K562 (cell line): ENCODE measurements around the gene FRMD3. TPM values are rescaled to one million over a fixed set of nuclear protein-coding genes. Genes with fewer than 3 reads are reported as not detected.

Source experiments
- ATAC-seq: fragments of 200-7000 bp; cut with Tn5 transposase; 3 replicates; pipeline ENCODE4 v1.9.1; 2020; ENCODE audit warnings: moderate library complexity
- BruUV-seq: library from RNA; stranded (reverse); fragments of 400-500 nt; replicated peaks from 2 replicates; lab custom pipeline; 2021; lab: Mats Ljungman, UMichigan
- CTCF ChIA-PET: fragments of 300-600 bp; formaldehyde crosslinking; extraction: SDS; loops from one replicate; lab custom pipeline; 2021; ENCODE audit warnings: low intra/inter-chr PET ratio; lab: Yijun Ruan, JAX
- POLR2A ChIA-PET: fragments of 300-600, 350-650 bp; sonication (Branson Sonifier 250); formaldehyde crosslinking; extraction: SDS; loops from one replicate; lab custom pipeline; 2021; ENCODE audit warnings: antibody characterized with exemption, inconsistent platforms; lab: Yijun Ruan, JAX
- DNase-seq, 4 experiments: peaks; one replicate each; pipeline versions ENCODE4 v3.0.0 to v3.0.0-alpha.2; 2011 to 2018; ENCODE audit warnings: low spot score in 3 of 4, mixed read lengths in 3 of 4; ENCODE audit errors: extremely low read depth in 1 of 4
- FAIRE-seq: peaks from 2 replicates; lab custom pipeline; 2011; peaks lifted over from hg19 to GRCh38; lab: Jason Lieb, UNC
- H2AFZ ChIP-seq: 2 replicates; pipeline ENCODE4 v1.6.0; 2011; ENCODE audit warnings: low read depth, low read length, control low read depth, inconsistent platforms
- H3K27ac ChIP-seq: fragments of 200-600 bp; 3 replicates; pipeline ENCODE4 v1.8.0; 2011; ENCODE audit warnings: low read depth, mild to moderate bottlenecking, control low read depth, inconsistent platforms, low read length, moderate library complexity, mixed read lengths; ENCODE audit errors: extremely low read depth
- H3K27me3 ChIP-seq, 2 experiments: fragments of 300-600 bp in 1 of 2; 2 replicates in 1 of 2; 3 replicates in 1 of 2; pipeline versions ENCODE4 v1.6.0 to v1.8.0; 2011; ENCODE audit warnings: inconsistent platforms in 2 of 2, low read length in 2 of 2, mild to moderate bottlenecking in 1 of 2, mixed read lengths in 1 of 2, moderate library complexity in 1 of 2; ENCODE audit not compliant: control insufficient read depth in 2 of 2, insufficient read depth in 2 of 2
- H3K36me3 ChIP-seq: fragments of 300-600 bp; 3 replicates; pipeline ENCODE4 v1.8.0; 2011; ENCODE audit warnings: mild to moderate bottlenecking, low read length, inconsistent platforms; ENCODE audit not compliant: control insufficient read depth, insufficient read depth
- H3K4me1 ChIP-seq, 2 experiments: fragments of 200-600 bp in 1 of 2; replicated peaks in 1 of 2; 2 replicates in 1 of 2; 3 replicates in 1 of 2; pipeline versions ENCODE4 v1.5.1 to v1.8.0; 2011; ENCODE audit warnings: inconsistent platforms in 2 of 2, low read length in 2 of 2, mild to moderate bottlenecking in 1 of 2, mixed read lengths in 1 of 2, moderate library complexity in 1 of 2; ENCODE audit not compliant: control insufficient read depth in 2 of 2, insufficient read depth in 2 of 2
- H3K4me2 ChIP-seq: 2 replicates; pipeline ENCODE4 v1.6.1; 2011; ENCODE audit warnings: low read length, control low read depth, inconsistent platforms, mixed read lengths; ENCODE audit not compliant: insufficient read depth
- H3K4me3 ChIP-seq: fragments of 200-600 bp; sonication (generic), shearing (Covaris generic); 2 replicates; pipeline ENCODE4 v1.5.1; 2016; ENCODE audit warnings: control low read depth, inconsistent platforms
- H3K79me2 ChIP-seq: fragments of 200-600 bp; 3 replicates; pipeline ENCODE4 v1.8.0; 2011; ENCODE audit warnings: low read length, inconsistent platforms; ENCODE audit not compliant: control insufficient read depth, insufficient read depth
- H3K9ac ChIP-seq, 2 experiments: 2 replicates each; pipeline versions ENCODE4 v1.6.0 to v1.6.1; 2011; ENCODE audit warnings: low read depth in 2 of 2, low read length in 2 of 2, control low read depth in 1 of 2, inconsistent platforms in 1 of 2, mild to moderate bottlenecking in 1 of 2, mixed read lengths in 1 of 2; ENCODE audit not compliant: insufficient read depth in 1 of 2
- H3K9me1 ChIP-seq: one replicate; pipeline ENCODE4 v1.6.0; 2011; ENCODE audit warnings: inconsistent platforms, mild to moderate bottlenecking, low read length, moderate library complexity; ENCODE audit not compliant: control insufficient read depth, insufficient read depth
- H3K9me3 ChIP-seq: replicated peaks from 2 replicates; pipeline ENCODE4 v1.5.1; 2011; ENCODE audit warnings: low read depth, low read length, inconsistent platforms; ENCODE audit not compliant: control insufficient read depth, insufficient read depth
- H4K20me1 ChIP-seq: replicated peaks from 2 replicates; pipeline ENCODE4 v1.6.1; 2011; ENCODE audit warnings: low read length, inconsistent platforms, mixed read lengths; ENCODE audit not compliant: control insufficient read depth, insufficient read depth
- CREM ChIP-seq: IDR thresholded peaks from 2 replicates; pipeline ENCODE4 v1.6.1; 2014; ENCODE audit warnings: antibody characterized with exemption, low read depth
- FOXA3 ChIP-seq, 2 experiments: fragments of 450-650 bp in 1 of 2; sonication (generic) in 1 of 2; formaldehyde crosslinking; IDR thresholded peaks in 1 of 2; conservative IDR thresholded peaks in 1 of 2; 2 replicates each; pipeline versions ENCODE4 v1.4.0 to v1.8.0; 2020 to 2022; ENCODE audit warnings: mild to moderate bottlenecking in 2 of 2, missing genetic modification reagents in 1 of 2
- FOXP1 ChIP-seq: sonication (generic); formaldehyde crosslinking; IDR thresholded peaks from 2 replicates; pipeline ENCODE4 v1.8.0; 2022; ENCODE audit warnings: mild to moderate bottlenecking, missing genetic modification reagents
- HLTF ChIP-seq: fragments of 450-650 bp; IDR thresholded peaks from 2 replicates; pipeline ENCODE4 v1.6.1; 2016
- HMG20B ChIP-seq: fragments of 250-450 bp; sonication (Bioruptor Pico); IDR thresholded peaks from 2 replicates; pipeline ENCODE4 v1.5.0; 2021; ENCODE audit warnings: mild to moderate bottlenecking
- HSF4 ChIP-seq: fragments of 250-450 bp; sonication (Bioruptor Pico); IDR thresholded peaks from 2 replicates; pipeline ENCODE4 v2.1.2; 2022; ENCODE audit warnings: mild to moderate bottlenecking, moderate library complexity, borderline replicate concordance
- MTA1 ChIP-seq: fragments of 450-650 bp; IDR thresholded peaks from 2 replicates; pipeline ENCODE4 v1.6.1; 2017; ENCODE audit warnings: borderline replicate concordance
- NR2F6 ChIP-seq: fragments of 450-650 bp; formaldehyde crosslinking; IDR thresholded peaks from 2 replicates; pipeline ENCODE4 v1.4.0; 2020; ENCODE audit warnings: mild to moderate bottlenecking
- PHTF2 ChIP-seq: fragments of 250-450 bp; sonication (Bioruptor Pico); IDR thresholded peaks from 2 replicates; pipeline ENCODE4 v1.5.0; 2021; ENCODE audit warnings: mild to moderate bottlenecking
- PTTG1 ChIP-seq: fragments of 450-650 bp; IDR thresholded peaks from 2 replicates; pipeline ENCODE4 v1.6.1; 2016; ENCODE audit warnings: low read depth, mild to moderate bottlenecking, missing genetic modification characterization, missing compliant biosample characterization
- RBM14 ChIP-seq: fragments of 200-400 bp; formaldehyde crosslinking; IDR thresholded peaks from 2 replicates; pipeline ENCODE4 v1.6.1; 2018; ENCODE audit warnings: low read depth, mild to moderate bottlenecking, low read length, moderate library complexity, borderline replicate concordance; ENCODE audit not compliant: insufficient read depth
- SMARCA4 ChIP-seq: fragments of 450-650 bp; IDR thresholded peaks from 2 replicates; pipeline ENCODE4 v1.6.1; 2016
- SMARCB1 ChIP-seq: IDR thresholded peaks from 2 replicates; pipeline ENCODE4 v1.6.1; 2011; ENCODE audit warnings: improper control_type of control experiment, low read depth; ENCODE audit not compliant: insufficient read length
- SMARCC2 ChIP-seq: fragments of 450-650 bp; IDR thresholded peaks from 2 replicates; pipeline ENCODE4 v1.6.1; 2017; ENCODE audit warnings: antibody characterized with exemption, moderate library complexity, mild to moderate bottlenecking, low read depth
- ZNF589 ChIP-seq: fragments of 200-800 bp; sonication (Bioruptor generic); IDR thresholded peaks from 2 replicates; pipeline ENCODE4 v1.6.1; 2016; ENCODE audit warnings: low read depth, missing genetic modification characterization, missing compliant biosample characterization
- WGBS: fragments of 100-300 bp; shearing (Covaris generic); methylation state at CpG from one replicate; pipeline ENCODE4 v1.1.6; 2016; ENCODE audit warnings: low coverage, mixed read lengths; ENCODE audit not compliant: insufficient coverage; ENCODE audit errors: missing lambda C conversion rate; 5-methylcytosine and 5-hydroxymethylcytosine counted together
- in situ Hi-C: fragments of 300-500 bp; cut with MboI; formaldehyde crosslinking; loops from 4 replicates; pipeline ENCODE4 v1.15.0; 2018; ENCODE audit warnings: inconsistent platforms, mixed read lengths
- intact Hi-C: fragments of 100-400 bp; cut with micrococcal nuclease; formaldehyde crosslinking; loops from 2 replicates; pipeline ENCODE4 v1.14.2; 2022
- polyA plus RNA-seq, 8 experiments: library from polyadenylated mRNA; depleted of rRNA in 4 of 8; stranded (reverse) in 5 of 8; unstranded in 3 of 8; fragments of >200 nt; fragmentation: Nextera tagmentation in 2 of 8; fragmentation: Illumina TruSeq in 1 of 8; extraction: Ambion mirVana in 2 of 8; extraction: Trizol in 1 of 8; gene quantifications; 2 replicates each; pipeline versions ENCODE4 v1.2.1 to v1.2.3, GENCODE V29; 2011 to 2014; ENCODE audit warnings: inconsistent platforms in 1 of 8, missing spikeins in 1 of 8
- total RNA-seq, 7 experiments: library from RNA; depleted of rRNA in 6 of 7; stranded (reverse); fragments of >200 nt in 6 of 7; fragmentation: Illumina TruSeq in 2 of 7; extraction: Trizol in 2 of 7; gene quantifications; 2 replicates each; pipeline versions ENCODE4 v1.2.1 to v1.2.3, GENCODE V29; 2011 to 2021; ENCODE audit warnings: low replicate concordance in 1 of 7

FRMD3 gene
- total and polyA plus RNA-seq, 9 of the 15 experiments (the other 6 are each of a cell fraction or from before 2014, with no cell fraction given): 0.09 to 0.51 (median 0.21) TPM

DNA sequence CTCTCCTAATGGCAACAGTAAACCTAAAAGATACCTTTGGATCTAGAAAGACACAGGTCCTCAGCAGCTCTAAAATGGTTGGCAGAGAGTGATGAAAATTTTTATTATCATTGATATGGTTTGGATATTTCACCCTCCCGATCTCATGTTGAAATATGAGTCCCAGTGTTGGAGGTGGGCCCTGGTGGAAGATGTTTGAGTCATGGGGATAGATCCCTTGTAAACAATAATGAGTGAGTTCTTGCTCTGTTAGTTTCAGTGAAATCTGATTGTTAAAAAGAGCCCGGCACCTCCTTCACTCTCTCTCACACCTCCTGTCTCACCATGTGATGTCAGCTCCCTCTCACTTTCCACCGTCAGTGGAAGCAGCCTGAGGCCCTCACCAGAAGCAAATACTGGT lies 117.7 kb downstream of the FRMD3 start:
- Histone ChIP-seq H3K4me1 (no peaks in the 10 kb centered on the region; a peak in 2 of 5 replicates), H3K9ac (no peak overlapping the region), H3K9me3 (no peaks in the 10 kb centered on the region), H3K27me3 (no peaks in the 10 kb centered on the region), H3K27ac (no peak overlapping the region), H4K20me1 (no peaks in the 10 kb centered on the region), H3K36me3 (no peaks in the 10 kb centered on the region), H2AFZ (no peak overlapping the region), H3K4me2 (no peak overlapping the region), H3K9me1 (no peaks in the 10 kb centered on the region), H3K4me3 (no peak overlapping the region), H3K79me2 (no peaks in the 10 kb centered on the region)
- WGBS: 5% methylated on average over 3 of the region's 3 CpGs
- no TSS peak for BruUV-seq
- no peak for DNase-seq
- intact Hi-C loops (no loop called here), in situ Hi-C loops (no loop called here)
- ChIA-PET POLR2A (no interaction called here), CTCF (no interaction called here)
- no peak for FAIRE-seq
- no peak for ATAC-seq
- TF ChIP-seq MTA1 (no peak), HSF4 (CRISPR knock-in tag) (no peak), NR2F6 (no peak), RBM14 (no peak), ZNF589 (no peak), SMARCB1 (no peak), HMG20B (CRISPR knock-in tag) (no peak), FOXP1 (CRISPR knock-in tag) (no peak), PTTG1 (tag) (no peak), CREM (no peak), HLTF (no peak), SMARCA4 (no peak), SMARCC2 (no peak), FOXA3 (CRISPR knock-in tag; conservative IDR thresholded peaks at IDR 0.05 in 1 of 2, IDR thresholded peaks at IDR 0.05 in 1 of 2) (no peak), PHTF2 (no peak)
